Adipocyte (in vitro differentiated cells): ENCODE results near the gene BLOC1S2.
"Not testable (repeated sequence)": the region's sequence is repeated elsewhere in the genome, so short reads cannot be mapped to it uniquely, and the experiment has no call there.

Experiments used
- DNase-seq: peaks from one replicate; pipeline ENCODE4 v3.0.0-alpha.2; 2015; ENCODE audit warnings: low read depth
- H3K27me3 ChIP-seq: replicated peaks from 2 replicates; pipeline ENCODE4 v1.7.0; 2013; ENCODE audit warnings: mild to moderate bottlenecking, low read length, moderate library complexity; ENCODE audit not compliant: control insufficient read depth, insufficient read depth
- H3K36me3 ChIP-seq: 2 replicates; pipeline ENCODE4 v1.7.0; 2013; ENCODE audit warnings: low read length, mild to moderate bottlenecking, moderate library complexity; ENCODE audit not compliant: control insufficient read depth, insufficient read depth, severe bottlenecking
- H3K4me1 ChIP-seq: 2 replicates; pipeline ENCODE4 v1.7.0; 2013; ENCODE audit warnings: mild to moderate bottlenecking, low read length, moderate library complexity; ENCODE audit not compliant: control insufficient read depth, insufficient read depth
- H3K4me3 ChIP-seq: 2 replicates; pipeline ENCODE4 v1.7.0; 2013; ENCODE audit warnings: mild to moderate bottlenecking, low read length, moderate library complexity
- H3K9ac ChIP-seq: 2 replicates; pipeline ENCODE4 v1.7.0; 2013; ENCODE audit warnings: mild to moderate bottlenecking, low read length, moderate library complexity
- H3K9me3 ChIP-seq: 2 replicates; pipeline ENCODE4 v1.7.0; 2013; ENCODE audit warnings: mild to moderate bottlenecking, low read length, moderate library complexity; ENCODE audit not compliant: control insufficient read depth

The BLOC1S2 gene

GRCh38 chr10:100289641-100290040 is 3.2 kb upstream of the BLOC1S2 start:
- H3K36me3 ChIP-seq = no peaks in the 10 kb centered on the region
- H3K27me3 ChIP-seq = peaks cover 2% of the 10 kb centered on the region
- H3K9me3 ChIP-seq = no peaks in the 10 kb centered on the region
- DNase-seq = no peak
- no peak overlapping the region for H3K9ac ChIP-seq
- H3K4me3 ChIP-seq = no peak overlapping the region
- H3K4me1 ChIP-seq = peaks cover 28% of the 10 kb centered on the region

GRCh38 chr10:100288196-100288595 is 1.7 kb upstream of the BLOC1S2 start:
- Histone ChIP-seq H3K4me1 (peaks cover 37% of the 10 kb centered on the region), H3K36me3 (peaks cover 12% of the 10 kb centered on the region), H3K9ac (no peak overlapping the region), H3K27me3 (no peaks in the 10 kb centered on the region), H3K4me3 (no peak overlapping the region), H3K9me3 (no peaks in the 10 kb centered on the region)
- DNase-seq = no peak

- Histone ChIP-seq H3K9ac (no peak overlapping the region), H3K36me3 (peaks cover 17% of the 10 kb centered on the region), H3K4me3 (no peak overlapping the region), H3K27me3 (no peaks in the 10 kb centered on the region), H3K4me1 (peaks cover 38% of the 10 kb centered on the region), H3K9me3 (no peaks in the 10 kb centered on the region)
- no peak for DNase-seq
These were observed 1.3 kb upstream of the BLOC1S2 start for GRCh38 chr10:100287756-100288155.

- peaks cover 29% of the 10 kb centered on the region for H3K4me1 ChIP-seq
- peak overlapping the region; percentile 88 for H3K4me3 ChIP-seq
- peak overlapping the region; percentile 86 for H3K9ac ChIP-seq
These were observed 1.2 kb downstream of the BLOC1S2 start for GRCh38 chr10:100285326-100285725.

DNA sequence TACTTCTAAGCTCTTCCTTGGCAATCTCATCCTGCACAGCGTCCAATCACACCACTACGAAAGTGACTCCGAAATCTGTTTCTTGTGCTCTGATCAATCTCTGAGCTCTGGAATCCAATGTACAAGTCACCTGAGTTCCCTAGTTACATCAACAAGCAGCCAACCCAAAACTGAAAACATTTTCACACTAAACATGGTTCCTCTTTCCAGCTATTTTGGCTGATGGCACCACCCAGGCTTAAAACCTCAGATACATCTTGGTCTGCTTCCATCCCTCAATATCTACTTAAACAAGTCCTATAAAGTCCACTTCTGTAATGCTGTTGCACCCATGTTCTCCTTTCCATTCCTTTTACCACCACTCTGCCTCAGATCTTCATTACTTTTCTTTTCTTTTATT is 3.6 kb downstream of the BLOC1S2 start:
- Histone ChIP-seq H3K4me1 (peaks cover 29% of the 10 kb centered on the region), H3K36me3 (peaks cover 53% of the 10 kb centered on the region), H3K4me3 (no peak overlapping the region), H3K27me3 (no peaks in the 10 kb centered on the region), H3K9me3 (no peaks in the 10 kb centered on the region), H3K9ac (no peak overlapping the region)
- DNase-seq = no peak

More at GRCh38 chr10:100285326-100285725, 1.2 kb downstream of the BLOC1S2 start:
- peak; percentile 7 for DNase-seq
- not testable (repeated sequence) for H3K9me3 ChIP-seq, H3K27me3 ChIP-seq
- H3K36me3 ChIP-seq = peaks cover 36% of the 10 kb centered on the region

DNA sequence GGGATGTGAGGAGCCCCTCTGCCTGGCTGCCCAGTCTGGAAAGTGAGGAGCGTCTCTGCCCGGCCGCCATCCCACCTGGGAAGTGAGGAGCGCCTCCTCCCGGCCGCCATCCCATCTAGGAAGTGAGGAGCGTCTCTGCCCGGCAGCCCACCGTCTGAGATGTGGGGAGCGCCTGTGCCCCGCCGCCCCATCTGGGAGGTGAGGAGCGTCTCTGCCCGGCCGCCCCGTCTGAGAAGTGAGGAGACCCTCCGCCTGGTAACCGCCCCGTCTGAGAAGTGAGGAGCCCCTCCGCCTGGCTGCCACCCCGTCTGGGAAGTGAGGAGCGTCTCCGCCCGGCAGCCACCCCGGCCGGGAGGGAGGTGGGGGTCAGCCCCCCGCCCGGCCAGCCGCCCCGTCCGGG is 9.5 kb downstream of the BLOC1S2 start:
- not testable (repeated sequence) for H3K4me1 ChIP-seq, H3K4me3 ChIP-seq, H3K9ac ChIP-seq, H3K27me3 ChIP-seq, DNase-seq, H3K9me3 ChIP-seq
- H3K36me3 ChIP-seq = peaks cover 66% of the 10 kb centered on the region

DNA sequence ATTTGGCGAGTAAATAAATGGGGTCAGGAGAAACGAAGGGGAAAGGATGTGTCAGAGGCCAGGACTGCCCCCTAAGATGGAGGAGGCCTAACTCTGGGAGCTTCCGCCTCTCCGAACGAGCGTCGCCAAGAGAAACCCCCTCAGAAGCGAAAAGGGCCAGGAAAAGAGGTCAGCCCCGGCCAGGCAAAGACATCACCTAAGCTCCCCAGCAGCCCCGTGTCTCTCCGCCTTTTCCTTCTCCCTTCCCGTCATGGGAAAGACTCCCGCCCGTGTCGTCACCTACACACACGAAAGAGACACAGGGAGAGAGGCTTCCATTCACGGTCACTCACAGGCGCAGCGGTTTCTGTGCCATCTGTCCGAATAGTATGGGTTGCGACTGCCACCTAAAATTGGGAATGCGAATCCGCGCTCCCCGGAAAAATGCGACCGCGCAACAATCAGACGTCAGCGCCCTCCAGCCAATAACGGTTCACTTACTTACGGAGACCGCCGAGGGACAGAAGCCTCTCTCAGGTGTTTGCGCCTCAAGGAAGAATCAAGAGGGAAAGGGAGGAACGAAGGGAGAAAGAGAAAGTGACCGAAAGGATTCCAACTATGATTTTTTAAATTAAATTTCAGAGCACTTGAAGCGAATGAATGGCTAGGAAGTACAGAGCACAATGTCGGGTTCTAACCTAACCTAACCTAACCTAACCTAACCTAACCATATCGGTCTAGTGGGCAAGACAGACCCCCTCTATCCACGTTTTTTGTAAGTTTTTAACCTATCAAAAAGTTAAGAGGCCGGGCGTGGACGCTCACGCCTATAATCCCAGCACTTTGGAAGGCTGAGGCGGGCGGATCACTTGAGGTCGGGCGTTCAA is 19.0 kb downstream of the BLOC1S2 start, which contains the start of gene CWF19L1:
Gene CWF19L1 (minus strand): TSS at position 400 of the 866 bp plus-strand sequence. CDS start 45 bp downstream, at position 355.
- H3K27me3 ChIP-seq = no peaks in the 10 kb centered on the region
- no peaks in the 10 kb centered on the region for H3K9me3 ChIP-seq
- H3K9ac ChIP-seq = peak within 1 kb of the TSS; percentile 97
- H3K4me1 ChIP-seq = peaks cover 7% of the 10 kb centered on the region
- peak within 1 kb of the TSS; percentile 100 for H3K4me3 ChIP-seq
- peak; percentile 93 for DNase-seq
- peaks cover 3% of the 10 kb centered on the region for H3K36me3 ChIP-seq

GRCh38 chr10:100265821-100266485 is 20.5 kb downstream of the BLOC1S2 start:
- peak overlapping the region; percentile 100 for H3K4me3 ChIP-seq

DNA sequence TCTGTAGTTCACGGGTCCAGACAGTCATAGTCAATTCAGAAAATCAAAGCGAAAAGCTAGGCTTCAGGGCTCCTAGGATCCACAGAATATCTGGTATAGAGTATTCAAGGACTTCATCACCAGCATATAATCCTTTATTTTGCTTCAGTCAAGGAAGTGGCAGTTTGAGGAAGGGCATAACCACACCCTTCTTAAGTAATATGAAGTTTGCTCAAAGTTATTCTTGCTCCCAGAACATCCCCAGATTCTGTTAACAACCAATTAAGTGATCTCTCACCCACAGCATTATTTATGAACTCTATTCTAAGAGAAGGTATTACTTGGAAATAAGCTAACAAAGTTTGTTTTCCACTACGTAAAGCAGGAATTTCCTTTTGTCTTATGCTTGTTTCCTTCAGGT is 32.3 kb downstream of the BLOC1S2 start:
- Histone ChIP-seq H3K9me3 (no peaks in the 10 kb centered on the region), H3K36me3 (peaks cover 83% of the 10 kb centered on the region)
- no peak for DNase-seq

More at GRCh38 chr10:100265821-100266485, 20.5 kb downstream of the BLOC1S2 start:
- peak; percentile 13 for DNase-seq
- H3K9me3 ChIP-seq = no peaks in the 10 kb centered on the region
- H3K4me1 ChIP-seq = peaks cover 7% of the 10 kb centered on the region
- H3K27me3 ChIP-seq = no peaks in the 10 kb centered on the region
- H3K9ac ChIP-seq = no peak overlapping the region
- H3K36me3 ChIP-seq = peaks cover 8% of the 10 kb centered on the region

GRCh38 chr10:100253041-100253440 is 33.4 kb downstream of the BLOC1S2 start:
- DNase-seq = no peak
- no peak overlapping the region for H3K9ac ChIP-seq
- H3K4me3 ChIP-seq = no peak overlapping the region
- peaks cover 86% of the 10 kb centered on the region for H3K36me3 ChIP-seq
- H3K9me3 ChIP-seq = no peaks in the 10 kb centered on the region
- H3K27me3 ChIP-seq = no peaks in the 10 kb centered on the region
- H3K4me1 ChIP-seq = no peaks in the 10 kb centered on the region

More for the DNA sequence above, 32.3 kb downstream of the BLOC1S2 start:
- Histone ChIP-seq H3K9ac (no peak overlapping the region), H3K27me3 (no peaks in the 10 kb centered on the region), H3K4me3 (no peak overlapping the region), H3K4me1 (no peaks in the 10 kb centered on the region)

DNA sequence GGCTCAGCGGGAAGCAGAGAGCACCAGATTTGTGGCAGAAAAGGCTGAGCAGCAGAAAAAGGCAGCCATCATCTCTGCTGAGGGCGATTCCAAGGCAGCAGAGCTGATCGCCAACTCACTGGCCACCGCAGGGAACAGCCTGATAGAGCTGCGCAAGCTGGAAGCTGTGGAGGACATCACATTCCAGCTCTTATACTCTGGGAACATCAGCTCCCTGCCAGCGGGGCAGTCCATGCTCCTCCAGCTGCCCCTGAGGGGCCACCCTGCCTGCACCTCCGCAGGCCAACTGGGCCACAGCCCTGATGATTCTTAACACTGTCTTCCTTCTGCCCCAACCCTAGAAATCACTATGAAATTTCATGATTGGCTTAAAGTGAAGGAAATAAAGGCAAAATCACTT is 37.7 kb downstream of the BLOC1S2 start:
- no peak overlapping the region for H3K4me3 ChIP-seq
- no peak for DNase-seq
- no peaks in the 10 kb centered on the region for H3K4me1 ChIP-seq
- no peaks in the 10 kb centered on the region for H3K9me3 ChIP-seq
- no peaks in the 10 kb centered on the region for H3K27me3 ChIP-seq
- H3K9ac ChIP-seq = no peak overlapping the region
- H3K36me3 ChIP-seq = peaks cover 88% of the 10 kb centered on the region
